K562 (cell line): ENCODE data around the gene PMPCA. TPM values are rescaled to one million over a fixed set of nuclear protein-coding genes. Genes with fewer than 3 reads are reported as not detected.

Source experiments
- ATF7 ChIP-seq: fragments of 450-650 bp; IDR thresholded peaks from 2 replicates; pipeline ENCODE4 v1.7.1; 2014; ENCODE audit warnings: mild to moderate bottlenecking, moderate library complexity
- E2F4 ChIP-seq: sonication (generic); formaldehyde crosslinking; IDR thresholded peaks from 2 replicates; pipeline ENCODE4 v1.8.0; 2022; ENCODE audit warnings: mild to moderate bottlenecking, low read depth, missing genetic modification reagents
- GABPB1 ChIP-seq: sonication (generic); formaldehyde crosslinking; IDR thresholded peaks from 2 replicates; pipeline ENCODE4 v1.8.0; 2022; ENCODE audit warnings: mild to moderate bottlenecking, missing genetic modification reagents
- L3MBTL2 ChIP-seq: fragments of 450-650 bp; IDR thresholded peaks from 2 replicates; pipeline ENCODE4 v1.6.1; 2016; ENCODE audit warnings: mild to moderate bottlenecking, moderate library complexity
- NRF1 ChIP-seq, 2 experiments: fragments of 450-650 bp; IDR thresholded peaks in 1 of 2; conservative IDR thresholded peaks in 1 of 2; 2 replicates each; pipeline ENCODE4 v1.6.1; 2014; ENCODE audit warnings: mild to moderate bottlenecking in 2 of 2
- NUFIP1 ChIP-seq: fragments of 450-650 bp; IDR thresholded peaks from 2 replicates; pipeline ENCODE4 v1.6.1; 2018; ENCODE audit not compliant: partially characterized antibody
- POLR2G ChIP-seq: fragments of 200-400 bp; formaldehyde crosslinking; IDR thresholded peaks from 2 replicates; pipeline ENCODE4 v1.6.1; 2017; ENCODE audit warnings: low read depth, mild to moderate bottlenecking, antibody characterized with exemption, low read length, moderate library complexity
- PRDM10 ChIP-seq: fragments of 450-650 bp; IDR thresholded peaks from 2 replicates; pipeline ENCODE4 v1.6.1; 2018; ENCODE audit not compliant: partially characterized antibody
- PTBP1 ChIP-seq: fragments of 200-400 bp; formaldehyde crosslinking; IDR thresholded peaks from 2 replicates; pipeline ENCODE4 v1.6.1; 2017; ENCODE audit warnings: low read depth, low read length
- TEAD4 ChIP-seq, 2 experiments: sonication (generic) in 1 of 2; formaldehyde crosslinking in 1 of 2; IDR thresholded peaks; 2 replicates each; pipeline versions ENCODE4 v1.6.1 to v1.8.0; 2012 to 2022; ENCODE audit warnings: borderline replicate concordance in 1 of 2, inconsistent platforms in 1 of 2, low read length in 1 of 2, mild to moderate bottlenecking in 1 of 2, missing genetic modification reagents in 1 of 2
- ZBTB11 ChIP-seq, 3 experiments: fragments of 200-800 bp in 1 of 3; fragments of 250-450 bp in 1 of 3; fragments of 450-650 bp in 1 of 3; sonication (Bioruptor Pico) in 1 of 3; sonication (Bioruptor generic) in 1 of 3; formaldehyde crosslinking in 1 of 3; IDR thresholded peaks; 2 replicates each; pipeline versions ENCODE4 v1.6.1 to v1.8.0; 2016 to 2022; ENCODE audit warnings: mild to moderate bottlenecking in 2 of 3, missing genetic modification characterization in 2 of 3, missing compliant biosample characterization in 1 of 3, moderate library complexity in 1 of 3
- ZBTB7A ChIP-seq: IDR thresholded peaks from 2 replicates; pipeline ENCODE4 v1.6.1; 2011; ENCODE audit warnings: low read depth, mild to moderate bottlenecking, low read length, moderate library complexity, borderline replicate concordance; ENCODE audit not compliant: control insufficient read depth
- ZNF124 ChIP-seq: sonication (generic); formaldehyde crosslinking; IDR thresholded peaks from 2 replicates; pipeline ENCODE4 v1.8.1; 2022; ENCODE audit warnings: missing genetic modification reagents
- polyA plus RNA-seq, 8 experiments: library from polyadenylated mRNA; depleted of rRNA in 4 of 8; stranded (reverse) in 5 of 8; unstranded in 3 of 8; fragments of >200 nt; fragmentation: Nextera tagmentation in 2 of 8; fragmentation: Illumina TruSeq in 1 of 8; extraction: Ambion mirVana in 2 of 8; extraction: Trizol in 1 of 8; gene quantifications; 2 replicates each; pipeline versions ENCODE4 v1.2.1 to v1.2.3, GENCODE V29; 2011 to 2014; ENCODE audit warnings: inconsistent platforms in 1 of 8, missing spikeins in 1 of 8
- total RNA-seq, 7 experiments: library from RNA; depleted of rRNA in 6 of 7; stranded (reverse); fragments of >200 nt in 6 of 7; fragmentation: Illumina TruSeq in 2 of 7; extraction: Trizol in 2 of 7; gene quantifications; 2 replicates each; pipeline versions ENCODE4 v1.2.1 to v1.2.3, GENCODE V29; 2011 to 2021; ENCODE audit warnings: low replicate concordance in 1 of 7
- TF ChIP-seq, protein P1 (sequence below), 3 experiments: IDR thresholded peaks in 2 of 3; conservative IDR thresholded peaks in 1 of 3; 2 replicates each; pipeline ENCODE4 v1.5.1; 2011 to 2012; ENCODE audit warnings: low read length in 3 of 3, mild to moderate bottlenecking in 3 of 3, control low read depth in 2 of 3, improper control_type of control experiment in 1 of 3, inconsistent platforms in 1 of 3, low read depth in 1 of 3, mixed read lengths in 1 of 3, moderate library complexity in 1 of 3; ENCODE audit not compliant: insufficient read depth in 2 of 3

The PMPCA gene
- total and polyA plus RNA-seq, 9 of the 15 experiments (the other 6 are each of a cell fraction or from before 2014, with no cell fraction given) = 23.9 to 143 (median 86.6) TPM

- TF ChIP-seq PRDM10 (no peak), PTBP1 (no peak), ZBTB7A (peak; percentile 37), E2F4 (CRISPR knock-in tag) (no peak), ATF7 (no peak), NRF1 (conservative IDR thresholded peaks at IDR 0.05 in 1 of 2, IDR thresholded peaks at IDR 0.05 in 1 of 2) (peak; percentile 46 to 54; a peak in 3 of 4 replicates), L3MBTL2 (no peak), ZBTB11 (CRISPR knock-in tag; IDR thresholded peaks at IDR 0.05) (0 out of 6 replicates have a peak, but pooled peaks of 1 of the 3 experiments have one; percentile 24), NUFIP1 (no peak), GABPB1 (0 out of 2 replicates have a peak, but pooled peaks have one; percentile 11), ZNF124 (CRISPR knock-in tag) (peak; percentile 53; the same call in 1 of the 2 replicates), POLR2G (peak; percentile 84; the same call in 1 of the 2 replicates), TEAD4 (IDR thresholded peaks at IDR 0.05; ENCODE audit: low read length) (no peak), TEAD4 (CRISPR knock-in tag; IDR thresholded peaks at IDR 0.05; ENCODE audit: borderline replicate concordance) (0 out of 2 replicates have a peak, but pooled peaks have one; percentile 12)
- TF ChIP-seq, protein P1, sequence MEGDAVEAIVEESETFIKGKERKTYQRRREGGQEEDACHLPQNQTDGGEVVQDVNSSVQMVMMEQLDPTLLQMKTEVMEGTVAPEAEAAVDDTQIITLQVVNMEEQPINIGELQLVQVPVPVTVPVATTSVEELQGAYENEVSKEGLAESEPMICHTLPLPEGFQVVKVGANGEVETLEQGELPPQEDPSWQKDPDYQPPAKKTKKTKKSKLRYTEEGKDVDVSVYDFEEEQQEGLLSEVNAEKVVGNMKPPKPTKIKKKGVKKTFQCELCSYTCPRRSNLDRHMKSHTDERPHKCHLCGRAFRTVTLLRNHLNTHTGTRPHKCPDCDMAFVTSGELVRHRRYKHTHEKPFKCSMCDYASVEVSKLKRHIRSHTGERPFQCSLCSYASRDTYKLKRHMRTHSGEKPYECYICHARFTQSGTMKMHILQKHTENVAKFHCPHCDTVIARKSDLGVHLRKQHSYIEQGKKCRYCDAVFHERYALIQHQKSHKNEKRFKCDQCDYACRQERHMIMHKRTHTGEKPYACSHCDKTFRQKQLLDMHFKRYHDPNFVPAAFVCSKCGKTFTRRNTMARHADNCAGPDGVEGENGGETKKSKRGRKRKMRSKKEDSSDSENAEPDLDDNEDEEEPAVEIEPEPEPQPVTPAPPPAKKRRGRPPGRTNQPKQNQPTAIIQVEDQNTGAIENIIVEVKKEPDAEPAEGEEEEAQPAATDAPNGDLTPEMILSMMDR (IDR thresholded peaks at IDR 0.05 in 2 of 3, conservative IDR thresholded peaks at IDR 0.05 in 1 of 3; ENCODE audit: insufficient read depth in 2 of 3, low read depth in 1 of 3, low read length in 3 of 3) = 0 out of 6 replicates have a peak, but pooled peaks of 1 of the 3 experiments have one; percentile 5
These were observed 28.4 kb downstream of the PMPCA start (continued) for GRCh38 chr9:136438548-136439480.
